Omental fat pad (tissue), 4 donors: ENCODE data around the gene GRIK1. TPM values are rescaled to one million over a fixed set of nuclear protein-coding genes. Genes with fewer than 3 reads are reported as not detected.

Source experiments
- ATAC-seq: fragments of 150-250 bp; one replicate; pipeline ENCODE4 v1.9.1; 2016; ENCODE audit warnings: mild to moderate bottlenecking, moderate library complexity; ENCODE audit not compliant: low FRiP score
- DNase-seq: peaks from one replicate; pipeline ENCODE4 v3.0.0-alpha.2; 2019; ENCODE audit warnings: low spot score
- total RNA-seq, 4 donors: library from RNA; depleted of rRNA; stranded (reverse); fragments of >200 nt; gene quantifications; one replicate each; pipeline ENCODE4 v1.1.0, GENCODE V29; 2016
- TF ChIP-seq, protein P1 (sequence below), 3 donors: fragments of 450-650 bp; IDR thresholded peaks; one replicate each; pipeline ENCODE4 v1.5.1; 2016 to 2017; ENCODE audit warnings: antibody characterized with exemption in 3 of 3, mild to moderate bottlenecking in 3 of 3, moderate library complexity in 2 of 3

Gene GRIK1
- total RNA-seq, 4 donors from 2014 or later: 0.09 to 0.44 (median 0.32) TPM; not detected in 1

DNA sequence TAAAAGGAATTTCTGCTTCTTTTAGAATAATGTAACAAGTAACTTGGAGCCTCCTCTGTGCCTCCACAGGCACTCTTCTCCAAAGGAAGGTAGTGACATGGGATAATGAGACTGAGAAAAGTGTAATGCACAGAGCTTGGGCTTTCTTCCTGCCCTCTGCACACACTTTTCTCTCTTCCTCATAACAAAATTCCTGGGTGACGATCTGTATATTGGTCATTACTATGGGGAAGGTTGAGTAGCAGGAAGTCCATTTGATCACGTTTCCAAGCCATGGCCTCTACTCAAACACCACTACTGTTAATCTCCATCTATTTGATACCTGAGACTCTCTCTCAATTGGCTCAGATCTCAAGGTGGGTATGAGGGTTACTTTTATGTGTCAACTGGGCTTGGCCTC is 113.9 kb downstream of the GRIK1 start:
- TF ChIP-seq, protein P1, sequence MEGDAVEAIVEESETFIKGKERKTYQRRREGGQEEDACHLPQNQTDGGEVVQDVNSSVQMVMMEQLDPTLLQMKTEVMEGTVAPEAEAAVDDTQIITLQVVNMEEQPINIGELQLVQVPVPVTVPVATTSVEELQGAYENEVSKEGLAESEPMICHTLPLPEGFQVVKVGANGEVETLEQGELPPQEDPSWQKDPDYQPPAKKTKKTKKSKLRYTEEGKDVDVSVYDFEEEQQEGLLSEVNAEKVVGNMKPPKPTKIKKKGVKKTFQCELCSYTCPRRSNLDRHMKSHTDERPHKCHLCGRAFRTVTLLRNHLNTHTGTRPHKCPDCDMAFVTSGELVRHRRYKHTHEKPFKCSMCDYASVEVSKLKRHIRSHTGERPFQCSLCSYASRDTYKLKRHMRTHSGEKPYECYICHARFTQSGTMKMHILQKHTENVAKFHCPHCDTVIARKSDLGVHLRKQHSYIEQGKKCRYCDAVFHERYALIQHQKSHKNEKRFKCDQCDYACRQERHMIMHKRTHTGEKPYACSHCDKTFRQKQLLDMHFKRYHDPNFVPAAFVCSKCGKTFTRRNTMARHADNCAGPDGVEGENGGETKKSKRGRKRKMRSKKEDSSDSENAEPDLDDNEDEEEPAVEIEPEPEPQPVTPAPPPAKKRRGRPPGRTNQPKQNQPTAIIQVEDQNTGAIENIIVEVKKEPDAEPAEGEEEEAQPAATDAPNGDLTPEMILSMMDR (IDR thresholded peaks at IDR 0.05): no peak
- DNase-seq: no peak
- ATAC-seq: no peak

DNA sequence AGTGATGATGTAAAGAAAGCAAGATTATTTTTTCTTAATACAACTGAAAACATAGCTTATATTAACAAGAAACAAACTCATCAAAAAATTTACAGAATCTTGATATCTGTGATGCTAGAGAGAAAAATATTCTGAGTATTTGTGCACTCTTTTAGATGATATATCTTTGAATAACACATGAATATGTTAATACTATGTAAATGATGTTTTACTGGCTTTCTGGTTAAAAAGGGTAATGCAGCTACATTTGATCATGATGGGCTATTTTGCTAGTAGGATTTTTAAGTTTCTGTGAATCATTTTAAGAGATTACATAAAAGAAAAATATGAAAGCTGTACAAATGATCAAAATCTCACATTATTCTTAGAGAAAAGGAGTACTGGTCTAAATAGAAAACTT is 114.5 kb downstream of the GRIK1 start:
- TF ChIP-seq, protein P1 (IDR thresholded peaks at IDR 0.05): no peak
- no peak for ATAC-seq
- DNase-seq: no peak

DNA sequence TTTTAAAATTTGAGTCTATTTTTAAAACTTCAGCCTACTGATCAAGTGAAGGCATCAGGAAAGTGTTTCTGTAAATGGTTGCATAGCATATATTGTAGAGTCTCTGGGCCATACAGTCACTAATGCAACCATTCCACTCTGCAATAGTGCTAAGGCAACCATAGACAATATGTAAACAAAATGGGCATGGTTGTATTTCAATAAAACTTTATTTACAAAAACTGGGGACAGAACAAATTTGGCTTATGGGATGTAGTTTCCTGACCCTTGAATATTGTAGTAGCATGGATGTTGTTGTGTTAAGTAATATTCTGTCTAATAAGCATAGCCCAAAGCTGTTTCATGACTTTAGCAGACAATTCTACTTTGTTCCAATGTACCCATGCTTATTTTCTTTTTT is 117.7 kb downstream of the GRIK1 start:
- DNase-seq (no peak), ATAC-seq (no peak)
- TF ChIP-seq, protein P1 (IDR thresholded peaks at IDR 0.05): no peak

DNA sequence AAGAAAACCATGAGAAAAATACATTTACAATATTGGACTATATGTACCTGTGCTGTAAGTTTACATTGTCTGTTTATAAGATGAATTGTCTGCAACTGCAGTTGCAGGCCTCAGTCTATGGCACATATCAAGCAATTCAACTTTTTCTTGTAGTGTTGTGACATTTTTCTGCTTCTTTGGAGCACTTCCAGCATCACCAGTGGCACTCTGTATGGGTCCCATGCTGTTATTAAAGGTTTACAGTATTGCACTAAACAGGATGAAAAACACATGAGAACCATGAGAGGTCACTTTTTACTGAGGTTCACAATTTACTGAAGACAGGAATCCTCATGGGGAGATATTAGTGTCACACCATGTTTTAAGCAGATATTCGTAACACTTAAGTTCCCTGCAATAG is 118.6 kb downstream of the GRIK1 start:
- TF ChIP-seq, protein P1 (IDR thresholded peaks at IDR 0.05): no peak
- ATAC-seq (no peak), DNase-seq (no peak)

DNA sequence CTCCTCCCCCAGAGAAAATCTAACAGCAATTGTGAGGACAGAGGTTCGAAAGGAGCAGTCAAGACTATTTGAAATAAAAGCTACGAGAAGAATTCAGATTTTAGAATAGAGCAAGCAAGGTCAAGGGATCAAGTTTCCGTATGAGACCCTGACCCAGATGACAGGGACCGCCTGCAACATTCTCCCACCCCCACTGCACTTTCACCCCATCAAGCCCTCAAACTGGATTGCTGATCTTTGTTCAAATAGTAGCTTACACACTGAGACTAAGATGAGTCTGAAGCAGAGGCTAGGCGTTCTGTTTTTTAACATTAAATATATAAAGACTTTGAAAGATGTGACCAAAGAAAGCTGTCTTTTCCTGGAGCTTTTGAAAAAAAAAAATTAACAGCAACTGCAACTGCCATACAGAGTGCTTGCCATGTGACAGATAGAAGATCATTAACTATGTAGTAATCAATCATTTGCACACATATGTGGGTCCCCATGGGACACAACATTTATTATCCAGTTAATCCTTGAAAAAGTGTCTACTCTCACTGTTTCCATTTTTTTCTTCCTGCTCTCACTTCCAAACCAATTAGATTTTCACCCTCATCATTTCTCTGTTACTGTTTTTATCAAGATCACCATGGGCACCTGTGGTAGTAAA is 120.0 kb downstream of the GRIK1 start:
- TF ChIP-seq, protein P1 (IDR thresholded peaks at IDR 0.05): no peak
- no peak for ATAC-seq
- DNase-seq: no peak

DNA sequence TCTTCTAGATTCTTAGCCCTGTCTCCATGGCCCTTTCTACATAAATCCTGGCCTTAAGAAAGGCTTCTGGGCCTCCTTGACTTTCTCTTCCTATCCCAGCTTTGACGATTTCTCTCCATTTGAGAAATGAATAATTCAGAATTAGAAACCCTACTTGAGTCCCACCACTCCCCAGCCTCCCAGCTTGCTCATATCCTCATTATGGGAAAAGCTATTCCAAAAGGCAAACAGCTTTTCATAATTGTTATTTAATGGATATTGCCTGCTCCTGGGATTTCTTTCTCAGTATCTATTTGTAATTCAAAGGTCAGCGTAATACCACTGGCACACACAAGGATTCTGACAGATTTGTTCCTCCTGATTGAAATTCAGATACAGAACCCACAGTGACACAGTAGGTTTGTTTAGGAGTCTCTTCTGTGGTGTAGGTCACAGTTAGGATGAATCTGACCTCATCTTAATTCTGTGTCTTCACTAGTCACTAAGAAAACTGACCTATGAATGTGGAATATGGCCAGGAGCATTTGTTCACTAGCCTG is 121.3 kb downstream of the GRIK1 start:
- ATAC-seq (no peak), DNase-seq (no peak)
- TF ChIP-seq, protein P1 (IDR thresholded peaks at IDR 0.05): no peak

DNA sequence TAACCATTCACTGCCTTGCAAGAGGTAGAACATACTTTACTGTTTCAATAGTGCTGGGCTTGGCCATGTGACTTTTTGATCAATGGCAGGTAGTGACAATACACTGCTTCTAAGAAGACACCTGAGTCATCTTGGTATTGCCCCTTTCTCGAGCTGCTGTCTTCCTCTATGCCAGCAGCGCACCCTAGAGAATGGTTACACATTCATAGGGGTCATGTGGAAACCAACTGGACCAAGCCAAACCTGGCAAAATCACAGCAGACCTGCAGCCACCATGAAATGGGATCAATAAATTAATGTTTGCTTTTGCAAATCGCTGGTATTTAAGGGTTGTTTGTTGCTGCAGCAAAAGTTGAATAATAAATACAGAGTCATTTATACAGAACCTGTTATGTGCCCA is 122.3 kb downstream of the GRIK1 start:
- no peak for DNase-seq
- no peak for ATAC-seq
- TF ChIP-seq, protein P1 (IDR thresholded peaks at IDR 0.05): no peak
